GM10266 (cell line): ENCODE results near the gene DLX3.

Experiments
- DNase-seq: peaks from one replicate; pipeline ENCODE4 v3.0.0; 2012; ENCODE audit errors: extremely low spot score
- TF ChIP-seq, protein P1 (sequence below): IDR thresholded peaks from 2 replicates; pipeline ENCODE4 v1.5.1; 2012; ENCODE audit warnings: mild to moderate bottlenecking, low read depth; ENCODE audit not compliant: control insufficient read depth, insufficient read depth; ENCODE audit errors: missing control alignments

Gene DLX3

DNA sequence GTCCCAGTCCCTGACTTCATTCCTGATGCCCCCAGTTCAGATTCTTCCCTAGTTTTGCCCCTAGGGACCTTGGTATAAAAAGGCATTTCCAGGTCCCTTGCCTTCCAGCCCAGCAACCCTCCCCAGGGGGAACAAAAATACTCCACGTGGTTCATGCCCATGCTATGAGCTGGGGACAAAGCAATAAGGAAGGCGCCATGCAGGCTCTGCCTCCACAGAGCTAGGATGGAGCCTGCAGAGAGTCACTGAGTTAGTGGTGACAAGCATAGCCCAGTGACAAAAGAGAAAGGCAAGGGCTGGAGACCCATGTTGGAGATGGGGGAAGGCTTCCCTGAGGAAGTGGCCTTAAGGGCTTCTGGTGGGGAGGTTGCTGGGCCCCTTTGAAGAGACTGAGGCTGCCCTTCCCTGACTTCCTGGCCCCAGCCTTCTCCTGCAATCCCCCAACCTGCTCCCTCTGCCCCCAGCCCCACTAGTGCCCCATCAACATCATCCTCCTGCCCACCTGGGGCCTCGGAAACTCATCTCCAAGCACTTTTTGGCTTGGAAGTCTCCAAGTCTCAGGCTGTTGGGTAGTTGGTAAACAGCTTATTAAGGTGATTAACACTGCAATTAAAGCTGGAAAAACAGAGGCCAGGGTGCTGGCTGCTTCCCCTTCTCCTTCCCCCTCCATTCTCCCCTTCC is 9.6 kb downstream of the DLX3 start:
- DNase-seq: no peak

DNA sequence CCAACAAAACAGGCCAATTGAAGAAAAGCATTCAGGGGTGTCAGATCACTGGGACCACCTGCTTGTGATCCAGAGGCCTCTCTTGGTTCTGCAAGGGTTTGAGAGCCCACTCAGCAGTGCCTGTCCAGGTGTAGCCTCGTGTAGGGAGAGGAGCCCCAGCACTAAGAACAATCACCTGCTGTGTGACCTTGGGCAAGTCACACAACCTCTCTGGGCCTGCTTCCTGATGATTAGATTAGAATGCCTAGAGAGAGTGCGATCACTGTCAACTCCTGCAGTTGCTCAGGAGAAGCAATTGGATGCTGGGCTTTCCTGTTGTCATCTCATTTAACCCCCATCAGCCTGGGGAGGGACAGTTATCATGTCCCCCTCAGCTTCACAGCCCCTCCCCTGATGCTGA is 10.2 kb downstream of the DLX3 start:
- TF ChIP-seq, protein P1, sequence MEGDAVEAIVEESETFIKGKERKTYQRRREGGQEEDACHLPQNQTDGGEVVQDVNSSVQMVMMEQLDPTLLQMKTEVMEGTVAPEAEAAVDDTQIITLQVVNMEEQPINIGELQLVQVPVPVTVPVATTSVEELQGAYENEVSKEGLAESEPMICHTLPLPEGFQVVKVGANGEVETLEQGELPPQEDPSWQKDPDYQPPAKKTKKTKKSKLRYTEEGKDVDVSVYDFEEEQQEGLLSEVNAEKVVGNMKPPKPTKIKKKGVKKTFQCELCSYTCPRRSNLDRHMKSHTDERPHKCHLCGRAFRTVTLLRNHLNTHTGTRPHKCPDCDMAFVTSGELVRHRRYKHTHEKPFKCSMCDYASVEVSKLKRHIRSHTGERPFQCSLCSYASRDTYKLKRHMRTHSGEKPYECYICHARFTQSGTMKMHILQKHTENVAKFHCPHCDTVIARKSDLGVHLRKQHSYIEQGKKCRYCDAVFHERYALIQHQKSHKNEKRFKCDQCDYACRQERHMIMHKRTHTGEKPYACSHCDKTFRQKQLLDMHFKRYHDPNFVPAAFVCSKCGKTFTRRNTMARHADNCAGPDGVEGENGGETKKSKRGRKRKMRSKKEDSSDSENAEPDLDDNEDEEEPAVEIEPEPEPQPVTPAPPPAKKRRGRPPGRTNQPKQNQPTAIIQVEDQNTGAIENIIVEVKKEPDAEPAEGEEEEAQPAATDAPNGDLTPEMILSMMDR: no peak
- no peak for DNase-seq

More for the DNA sequence above, 9.6 kb downstream of the DLX3 start:
- TF ChIP-seq, protein P1: no peak

DNA sequence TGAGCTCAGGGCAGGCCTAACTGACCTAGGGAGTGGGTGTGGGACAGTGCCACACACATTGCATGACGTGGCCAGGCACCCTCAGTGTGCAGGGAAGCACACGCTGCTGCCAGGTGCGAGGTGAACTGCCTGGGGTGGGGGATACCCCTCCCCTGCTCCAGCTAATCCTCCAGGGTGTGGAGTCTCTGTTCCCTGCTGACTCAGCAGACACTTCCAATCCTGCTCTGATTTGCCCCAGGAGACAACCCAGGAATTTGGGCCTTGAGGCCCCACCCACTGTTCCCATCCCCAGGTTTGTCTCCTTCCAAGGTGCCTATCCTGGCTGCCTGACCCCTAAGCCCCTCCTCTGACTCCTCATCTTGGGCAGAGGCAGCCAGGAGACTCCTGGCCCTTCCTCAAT is 10.7 kb downstream of the DLX3 start:
- no peak for DNase-seq
- TF ChIP-seq, protein P1: no peak

DNA sequence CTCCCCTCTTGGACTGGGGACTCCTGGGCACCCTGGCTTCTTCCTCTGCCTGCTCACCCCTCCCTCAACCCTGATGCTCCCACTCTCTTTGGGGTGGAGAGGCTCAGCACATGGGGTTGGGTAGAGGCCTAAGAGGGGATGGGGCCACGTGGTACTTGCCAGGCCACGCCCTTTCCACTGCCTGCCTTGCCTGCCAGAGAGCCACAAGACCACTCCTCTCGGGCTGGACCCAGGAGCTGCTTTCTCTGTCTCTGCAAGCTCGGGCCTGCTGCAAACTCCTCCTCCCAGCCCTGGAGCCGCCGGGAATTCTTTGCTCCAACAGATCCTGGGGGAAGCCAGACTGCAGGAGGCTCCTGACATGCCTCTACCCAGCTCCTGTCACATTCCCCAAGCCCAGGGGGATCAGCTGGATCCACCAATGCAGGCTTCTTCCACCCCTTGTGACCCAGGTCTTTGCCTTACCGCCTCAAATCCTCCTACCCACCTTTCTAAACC is 14.3 kb downstream of the DLX3 start:
- TF ChIP-seq, protein P1: no peak
- DNase-seq: no peak

DNA sequence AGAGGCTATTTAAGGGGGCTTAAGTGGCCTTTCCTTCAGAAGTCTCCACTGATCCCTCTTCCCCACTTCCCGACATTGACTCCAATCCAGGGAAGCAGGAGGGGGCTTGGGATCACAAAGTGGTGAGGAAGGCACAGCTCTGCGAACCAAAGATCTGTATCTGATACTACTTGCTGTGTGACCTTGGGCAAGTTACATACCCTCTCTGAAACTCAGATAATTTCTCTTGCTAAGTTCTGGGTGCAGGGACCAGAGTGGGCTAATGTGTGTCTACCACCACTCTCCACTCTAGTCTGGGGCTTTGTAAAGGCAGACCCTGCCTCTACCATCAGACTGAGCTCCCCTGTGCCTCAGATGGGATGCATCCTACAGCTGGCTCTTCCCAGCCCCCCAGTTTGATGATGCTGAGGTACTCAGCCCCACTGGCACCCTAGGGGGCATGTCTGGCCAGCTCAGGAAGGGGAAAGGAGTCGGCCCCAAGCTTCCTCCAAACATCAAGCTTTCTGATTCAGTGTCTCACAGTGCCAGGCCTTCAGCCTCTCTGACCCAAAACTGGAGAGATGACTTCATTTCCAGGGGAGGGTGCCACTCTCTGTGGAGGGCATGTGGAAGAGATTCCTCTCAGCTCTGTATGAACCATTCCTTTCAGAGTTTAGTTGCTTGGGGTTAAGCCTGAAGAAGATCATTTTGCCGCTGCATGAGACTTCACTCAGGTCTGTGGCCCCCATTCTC is 15.1 kb downstream of the DLX3 start:
- no peak for DNase-seq
- TF ChIP-seq, protein P1: no peak

DNA sequence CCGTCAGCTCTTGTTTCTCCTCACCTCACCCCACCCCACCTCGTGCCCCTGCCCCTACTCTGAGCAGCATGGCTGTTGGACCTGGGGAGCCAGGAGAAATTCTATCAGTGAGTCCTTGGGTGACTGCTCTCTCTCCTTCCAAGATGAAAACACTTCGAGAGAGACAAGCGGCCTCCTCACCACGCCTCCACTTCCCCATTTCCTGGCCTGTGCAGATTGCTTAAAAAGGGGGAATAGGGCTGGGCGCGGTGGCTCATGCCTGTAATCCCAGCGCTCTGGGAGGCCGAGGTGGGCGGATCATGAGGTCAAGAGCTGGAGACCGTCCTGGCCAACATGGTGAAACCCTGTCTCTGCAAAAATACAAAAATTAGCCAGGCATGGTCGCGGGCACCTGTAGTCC is 16.5 kb downstream of the DLX3 start:
- TF ChIP-seq, protein P1: no peak
- DNase-seq: no peak
